ENCODE results near the gene PLXNA2. TPM values are rescaled to one million over a fixed set of nuclear protein-coding genes. Genes with fewer than 3 reads are reported as not detected.

PLXNA2 gene
- total RNA-seq, 2 donors from 2014 or later = 44.5 to 51.6 TPM

DNA sequence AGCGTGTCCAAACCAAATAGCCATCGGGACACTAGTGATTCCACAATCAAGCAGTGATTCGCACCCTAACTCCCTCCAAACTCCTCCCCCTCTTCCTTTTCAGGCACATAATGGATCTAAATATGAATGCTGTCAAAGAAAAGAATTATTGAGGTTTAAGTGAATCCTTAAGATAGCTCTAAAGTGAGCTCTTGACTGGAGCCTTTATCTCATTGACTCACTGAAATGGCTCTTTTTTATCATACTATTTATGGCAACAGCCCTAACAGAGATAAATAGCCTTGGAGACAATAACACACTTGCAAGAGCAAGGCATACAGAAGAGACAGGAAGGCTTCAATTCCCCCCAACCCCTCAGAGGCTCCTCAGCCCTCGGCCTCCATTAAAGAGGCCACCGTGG lies 143.3 kb downstream of the PLXNA2 start:
- Histone ChIP-seq H3K4me1 (peaks cover 8% of the 10 kb centered on the region), H3K36me3 (replicated peaks in 1 of 2; ENCODE audit: insufficient read depth in 1 of 2, low read depth in 2 of 2) (peaks cover 0 to 6% of the 10 kb centered on the region in 2 donors), H3K27me3 (no peaks in the 10 kb centered on the region), H3K9me3 (no peaks in the 10 kb centered on the region), H3K4me3 (no peak overlapping the region), H3K27ac (no peak overlapping the region)
- ATAC-seq (no peak), DNase-seq (no peak)
- TF ChIP-seq POLR2A (IDR thresholded peaks at IDR 0.05) (no peak), CTCF (IDR thresholded peaks at IDR 0.05) (no peak)
- intact Hi-C loops (cut with DNase I) = no loop called here
- 82% methylated on average over 3 to 5 of the region's 5 CpGs for WGBS, 2 donors

DNA sequence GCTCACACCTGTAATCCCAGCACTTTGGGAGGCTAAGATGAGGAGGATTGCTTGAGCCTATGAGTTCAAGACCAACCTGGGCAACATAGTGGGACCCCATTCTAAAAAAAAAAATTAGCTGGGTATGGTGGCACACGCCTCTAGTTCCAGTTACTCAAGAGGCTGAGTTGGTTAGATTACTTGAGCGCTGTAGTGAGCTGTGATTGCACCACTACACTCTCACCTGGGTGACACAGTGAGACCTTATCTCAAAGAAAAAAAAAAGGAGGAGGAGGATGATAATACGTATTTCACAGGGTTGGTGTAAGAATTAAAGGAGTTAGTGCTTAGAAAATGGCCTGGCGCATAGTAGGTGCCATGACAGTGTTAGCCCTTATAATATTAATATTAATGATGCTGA lies 144.1 kb downstream of the PLXNA2 start:
- Histone ChIP-seq H3K36me3 (replicated peaks in 1 of 2; ENCODE audit: insufficient read depth in 1 of 2, low read depth in 2 of 2) (peaks cover 0 to 11% of the 10 kb centered on the region in 2 donors), H3K4me1 (peaks cover 8% of the 10 kb centered on the region), H3K4me3 (no peak overlapping the region), H3K27me3 (no peaks in the 10 kb centered on the region), H3K9me3 (no peaks in the 10 kb centered on the region), H3K27ac (no peak overlapping the region)
- TF ChIP-seq POLR2A (IDR thresholded peaks at IDR 0.05) (no peak), CTCF (IDR thresholded peaks at IDR 0.05) (no peak)
- WGBS, 2 donors = 55 to 62% methylated on average over 4 of the region's 4 CpGs
- intact Hi-C loops (cut with DNase I) = no loop called here
- ATAC-seq (no peak), DNase-seq (no peak)

DNA sequence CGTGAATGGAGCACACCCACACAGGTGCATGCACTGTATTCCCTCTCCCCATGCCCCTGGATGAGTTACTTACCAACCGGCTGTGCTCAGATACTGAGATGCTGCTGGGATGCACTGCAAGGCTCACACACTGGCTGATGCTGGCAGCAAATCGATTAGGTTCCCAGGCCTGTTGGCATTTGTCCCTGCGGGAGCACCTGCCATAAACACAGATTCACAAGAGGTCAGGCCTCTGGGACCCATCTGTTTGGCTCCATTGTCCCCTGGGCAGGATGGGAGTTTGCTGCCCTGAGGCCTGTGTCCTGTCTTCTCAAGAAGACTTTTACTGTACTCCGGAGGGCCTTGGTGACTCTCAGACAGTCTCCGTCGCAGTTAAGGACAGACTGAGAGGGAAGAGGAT lies 145.4 kb downstream of the PLXNA2 start:
- H3K9me3 ChIP-seq = no peaks in the 10 kb centered on the region
- intact Hi-C loops (cut with DNase I) = loop anchor here (5.0 kb wide), 1 partner anchor 71 kb away; no protein-coding TSS in a partner anchor
- WGBS, 2 donors = 78 to 81% methylated on average over 7 of the region's 7 CpGs
- peaks cover 8% of the 10 kb centered on the region for H3K4me1 ChIP-seq
- no peaks in the 10 kb centered on the region for H3K27me3 ChIP-seq
- H3K36me3 ChIP-seq (replicated peaks in 1 of 2; ENCODE audit: insufficient read depth in 1 of 2, low read depth in 2 of 2) = peaks cover 0 to 13% of the 10 kb centered on the region in 2 donors
- no peak overlapping the region for H3K4me3 ChIP-seq
- ATAC-seq (no peak), DNase-seq (no peak)
- no peak for TF ChIP-seq CTCF (IDR thresholded peaks at IDR 0.05)
- no peak for TF ChIP-seq POLR2A (IDR thresholded peaks at IDR 0.05)
- H3K27ac ChIP-seq = no peak overlapping the region

DNA sequence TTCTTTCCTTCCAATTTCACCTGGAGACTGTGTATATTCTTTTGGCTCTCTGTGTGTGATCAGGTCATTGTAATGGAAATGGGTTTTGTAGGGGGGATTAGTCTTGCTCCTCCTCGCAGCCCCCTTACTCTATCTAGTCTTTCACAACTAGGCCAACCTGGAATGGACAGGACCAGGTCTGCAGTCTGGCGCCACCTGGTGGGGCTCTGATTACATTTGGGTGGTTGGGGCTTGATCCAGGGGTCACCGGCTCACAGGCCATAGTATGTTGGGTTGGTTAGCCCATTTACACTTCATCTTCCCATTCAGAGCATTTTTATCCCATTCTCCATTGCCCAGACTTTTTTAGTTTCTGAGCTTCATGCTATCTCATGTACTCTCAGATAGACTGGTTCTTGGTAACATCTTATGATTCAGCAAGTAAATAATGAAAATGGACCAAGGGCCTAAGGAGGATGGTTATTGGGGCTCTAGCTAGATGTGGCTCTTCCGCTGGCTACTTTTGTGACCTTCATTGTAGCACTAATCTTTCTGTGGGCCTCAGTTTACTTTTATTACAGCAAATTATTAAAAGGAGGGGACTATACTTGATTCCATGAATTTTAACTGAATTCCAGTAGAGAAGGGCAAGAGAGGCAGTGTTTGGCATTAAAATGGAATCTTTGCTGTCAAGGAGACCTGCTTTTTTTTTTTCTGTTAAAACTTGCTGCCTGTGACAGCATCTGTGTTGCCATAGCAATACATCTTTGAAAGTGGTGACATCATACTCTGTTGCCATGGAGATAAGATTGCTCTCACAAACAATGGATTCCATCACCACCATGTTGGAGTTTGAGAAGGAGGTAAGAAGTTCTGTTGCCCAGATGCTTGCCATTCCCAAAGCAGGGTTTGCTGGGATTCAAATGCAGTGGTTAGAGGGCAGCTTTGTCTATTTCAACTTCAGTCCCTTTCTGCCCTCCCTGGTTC lies 150.1 kb downstream of the PLXNA2 start:
- ATAC-seq (peak; percentile 71), DNase-seq (peak; percentile 67 to 82 (median 72))
- H3K36me3 ChIP-seq (replicated peaks in 1 of 2; ENCODE audit: insufficient read depth in 1 of 2, low read depth in 2 of 2) = peaks cover 0 to 26% of the 10 kb centered on the region in 2 donors
- TF ChIP-seq POLR2A (IDR thresholded peaks at IDR 0.05) (no peak), CTCF (IDR thresholded peaks at IDR 0.05) (peak; percentile 61 to 74 (median 68))
- no peak overlapping the region for H3K27ac ChIP-seq
- 43 to 48% methylated on average over 4 of the region's 4 CpGs for WGBS, 2 donors
- H3K9me3 ChIP-seq = no peaks in the 10 kb centered on the region
- no peaks in the 10 kb centered on the region for H3K4me1 ChIP-seq
- H3K27me3 ChIP-seq = no peaks in the 10 kb centered on the region
- no peak overlapping the region for H3K4me3 ChIP-seq
- intact Hi-C loops (cut with DNase I) = no loop called here

Measured in body of pancreas (tissue), 4 donors.